BLaER1 treated with 17β-estradiol and CSF1 and Interleukin-3, amounts not matched to agents 10 nM and 100 nM (cell line): Measurements from ENCODE around the gene STX3.

Experiments
- H3K27ac ChIP-seq, 11 experiments: shearing (Covaris generic); formaldehyde crosslinking; 2 replicates each; pipeline ENCODE4 v1.8.1; 2022
- H3K27me3 ChIP-seq, 11 experiments: shearing (Covaris generic); formaldehyde crosslinking; 2 replicates each; pipeline ENCODE4 v1.8.1; 2022
- H3K36me3 ChIP-seq, 11 experiments: shearing (Covaris generic); formaldehyde crosslinking; 2 replicates each; pipeline ENCODE4 v1.8.1; 2022
- H3K4me1 ChIP-seq, 10 experiments: shearing (Covaris generic); formaldehyde crosslinking; 2 replicates each; pipeline ENCODE4 v1.8.1; 2022
- H3K4me2 ChIP-seq, 11 experiments: shearing (Covaris generic); formaldehyde crosslinking; 2 replicates each; pipeline ENCODE4 v1.8.1; 2022
- H3K4me3 ChIP-seq, 10 experiments: shearing (Covaris generic); formaldehyde crosslinking; 2 replicates each; pipeline ENCODE4 v1.8.1; 2022
- H3K9ac ChIP-seq, 11 experiments: shearing (Covaris generic); formaldehyde crosslinking; 2 replicates each; pipeline ENCODE4 v1.8.1; 2022
- H3K9me3 ChIP-seq, 11 experiments: shearing (Covaris generic); formaldehyde crosslinking; replicated peaks in 1 of 11; 2 replicates each; pipeline ENCODE4 v1.8.1; 2022
- H4K20me1 ChIP-seq, 11 experiments: shearing (Covaris generic); formaldehyde crosslinking; 2 replicates each; pipeline ENCODE4 v1.8.1; 2022
- Cebpa-rat ChIP-seq, 11 experiments: shearing (Covaris generic); IDR thresholded peaks; 2 replicates each; pipeline ENCODE4 v1.8.1; 2022

Gene STX3

DNA sequence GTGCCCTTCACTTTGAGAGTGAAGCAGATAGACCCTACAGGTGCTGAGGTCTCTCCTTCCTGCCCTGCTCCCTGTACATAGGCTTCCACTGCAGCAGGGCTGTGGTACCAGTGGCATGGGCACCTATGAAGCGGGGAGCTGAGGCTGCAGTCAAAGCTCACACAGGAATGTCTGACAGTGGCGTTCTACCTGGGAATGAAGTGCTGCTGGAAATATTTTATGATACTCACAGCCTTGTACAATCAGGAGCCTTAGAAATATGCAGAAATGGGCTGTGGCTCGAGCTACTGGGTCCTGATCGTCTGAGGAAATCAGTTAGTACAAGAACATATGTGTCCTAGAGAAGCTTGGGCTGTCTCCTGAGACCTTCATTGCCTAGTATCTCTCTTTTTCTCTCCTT lies 30.6 kb downstream of the STX3 start:
- H3K4me1 ChIP-seq, result peaks cover 30 to 50% (median 43%) of the 10 kb centered on the region in 10 experiments
- peak overlapping the region in 5 of 11 experiments; percentile 12 to 46 (median 31); a peak in 3 of 22 replicates for H3K9ac ChIP-seq
- TF ChIP-seq Cebpa-rat (IDR thresholded peaks at IDR 0.05), result no peak
- no peak overlapping the region for H3K4me3 ChIP-seq
- peaks cover 12 to 33% (median 30%) of the 10 kb centered on the region in 11 experiments for H3K9me3 ChIP-seq
- H4K20me1 ChIP-seq, result peaks cover 0 to 17% (median 0%) of the 10 kb centered on the region in 11 experiments; a peak in 6 of 22 replicates
- no peaks in the 10 kb centered on the region for H3K27me3 ChIP-seq
- peak overlapping the region; percentile 57 to 88 (median 75) for H3K4me2 ChIP-seq
- peak overlapping the region in 5 of 11 experiments; percentile 20 to 55 (median 42); a peak in 8 of 22 replicates for H3K27ac ChIP-seq
- H3K36me3 ChIP-seq, result peaks cover 45 to 73% (median 65%) of the 10 kb centered on the region in 11 experiments

DNA sequence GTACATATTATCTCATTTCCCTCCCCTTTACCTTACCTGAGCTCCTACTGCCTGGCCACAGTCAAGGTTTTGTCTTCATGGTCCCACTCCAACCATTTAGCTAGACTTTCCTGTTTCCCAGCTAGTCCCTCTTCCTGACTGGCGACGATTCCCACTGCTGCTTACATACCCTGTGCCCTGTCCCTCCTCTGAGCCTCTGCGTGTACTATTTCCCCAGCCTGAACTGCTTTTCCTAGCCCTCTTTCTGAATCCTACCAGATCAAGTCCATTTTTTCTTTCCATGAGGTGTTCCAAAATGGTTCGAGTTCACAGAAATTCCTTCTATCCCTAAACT lies 32.0 kb downstream of the STX3 start:
- Histone ChIP-seq H3K4me2 (peak overlapping the region; percentile 57 to 88 (median 75); a peak in 21 of 22 replicates), H4K20me1 (peaks cover 0 to 17% (median 0%) of the 10 kb centered on the region in 11 experiments; a peak in 6 of 22 replicates), H3K27me3 (no peaks in the 10 kb centered on the region), H3K9ac (no peak overlapping the region), H3K9me3 (peaks cover 12 to 26% (median 23%) of the 10 kb centered on the region in 11 experiments), H3K36me3 (peaks cover 51 to 79% (median 72%) of the 10 kb centered on the region in 11 experiments), H3K27ac (peak overlapping the region in 6 of 11 experiments; percentile 4 to 46 (median 37); a peak in 4 of 22 replicates), H3K4me3 (no peak overlapping the region), H3K4me1 (peaks cover 30 to 50% (median 43%) of the 10 kb centered on the region in 10 experiments)
- TF ChIP-seq Cebpa-rat (IDR thresholded peaks at IDR 0.05), result no peak

DNA sequence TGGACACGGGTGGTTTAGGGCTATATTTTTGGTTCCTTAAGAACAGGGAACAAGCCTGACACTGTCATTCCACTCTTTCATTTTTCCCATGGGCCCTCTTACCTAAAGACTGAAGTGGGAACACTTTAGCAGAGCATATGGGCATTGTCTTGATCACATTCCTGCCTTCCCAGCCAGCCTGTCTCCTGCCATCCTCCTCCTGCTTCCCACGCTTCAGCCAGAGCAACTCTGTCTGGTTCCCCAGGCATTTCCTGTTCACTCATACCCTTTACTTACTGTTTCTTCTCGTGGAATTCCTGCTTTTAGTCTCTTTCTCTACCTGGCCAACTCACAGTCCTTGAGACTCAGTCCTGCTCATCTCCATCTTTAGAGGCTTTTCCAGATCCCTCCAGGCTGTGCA lies 32.6 kb downstream of the STX3 start:
- Histone ChIP-seq H3K4me3 (no peak overlapping the region), H3K4me1 (peaks cover 30 to 50% (median 43%) of the 10 kb centered on the region in 10 experiments), H4K20me1 (peaks cover 0 to 17% (median 0%) of the 10 kb centered on the region in 11 experiments; a peak in 6 of 22 replicates), H3K36me3 (peaks cover 54 to 80% (median 75%) of the 10 kb centered on the region in 11 experiments), H3K9me3 (peaks cover 12 to 21% (median 18%) of the 10 kb centered on the region in 11 experiments), H3K9ac (no peak overlapping the region), H3K27me3 (no peaks in the 10 kb centered on the region), H3K4me2 (peak overlapping the region in 4 of 11 experiments; percentile 7 to 75 (median 61); a peak in 6 of 22 replicates), H3K27ac (no peak overlapping the region)
- no peak for TF ChIP-seq Cebpa-rat (IDR thresholded peaks at IDR 0.05)

DNA sequence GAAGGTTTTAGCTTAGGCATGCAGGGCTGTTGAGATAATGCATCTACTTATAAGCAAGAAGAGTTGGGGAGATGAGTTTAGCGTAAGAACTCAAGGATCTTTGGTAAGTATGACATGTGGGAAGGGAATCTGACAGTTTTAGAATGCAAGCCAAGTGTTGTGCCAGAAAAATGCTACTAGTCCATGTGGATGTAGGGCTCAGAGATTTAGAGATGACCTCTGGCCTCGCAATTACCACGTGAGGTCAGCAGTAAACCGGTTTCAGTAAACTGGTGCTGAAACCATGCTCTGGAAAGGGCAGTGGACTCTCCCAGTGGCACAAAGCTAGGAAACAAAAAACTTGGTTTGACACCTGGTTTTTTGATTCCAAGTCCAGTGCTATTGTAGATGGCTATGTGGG lies 36.5 kb downstream of the STX3 start:
- Histone ChIP-seq H3K36me3 (peaks cover 82 to 99% (median 95%) of the 10 kb centered on the region in 11 experiments), H3K27me3 (no peaks in the 10 kb centered on the region)
- TF ChIP-seq Cebpa-rat (IDR thresholded peaks at IDR 0.05), result no peak

DNA sequence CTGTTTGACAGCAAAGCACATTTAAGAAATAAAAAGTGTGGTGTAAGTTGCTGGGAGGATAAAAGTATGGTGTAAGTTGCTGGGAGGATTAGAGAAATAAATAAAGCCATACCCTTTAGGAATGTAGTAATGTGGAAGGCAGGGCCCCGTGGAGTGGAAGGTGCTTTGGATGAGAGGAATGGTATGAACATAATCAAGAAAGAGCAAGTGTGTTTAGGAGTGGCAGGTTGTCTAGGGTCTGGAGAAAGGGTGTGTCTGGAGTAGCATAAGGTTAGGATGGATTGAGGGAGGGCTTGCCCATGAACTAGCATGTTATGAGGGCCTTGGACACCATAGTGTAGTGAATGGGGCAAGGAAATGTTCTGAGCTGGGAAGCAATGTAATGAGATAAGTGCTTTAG lies 37.3 kb downstream of the STX3 start:
- H3K9ac ChIP-seq, result no peak overlapping the region
- H3K36me3 ChIP-seq, result peaks cover 90 to 100% (median 100%) of the 10 kb centered on the region in 11 experiments
- H3K4me2 ChIP-seq, result no peak overlapping the region
- H4K20me1 ChIP-seq, result peaks cover 0 to 6% (median 0%) of the 10 kb centered on the region in 11 experiments; a peak in 3 of 22 replicates
- TF ChIP-seq Cebpa-rat (IDR thresholded peaks at IDR 0.05), result no peak
- H3K27ac ChIP-seq, result no peak overlapping the region
- H3K4me3 ChIP-seq, result no peak overlapping the region
- no peaks in the 10 kb centered on the region for H3K27me3 ChIP-seq
- peaks cover 0 to 7% (median 5%) of the 10 kb centered on the region in 10 experiments; a peak in 14 of 20 replicates for H3K4me1 ChIP-seq
- H3K9me3 ChIP-seq, result no peaks in the 10 kb centered on the region

More for the DNA sequence above, 36.5 kb downstream of the STX3 start:
- no peak overlapping the region for H3K4me2 ChIP-seq
- H3K4me3 ChIP-seq, result no peak overlapping the region
- no peak overlapping the region for H3K27ac ChIP-seq
- H3K9ac ChIP-seq, result no peak overlapping the region
- no peaks in the 10 kb centered on the region for H3K9me3 ChIP-seq
- peaks cover 0 to 8% (median 0%) of the 10 kb centered on the region in 11 experiments; a peak in 3 of 22 replicates for H4K20me1 ChIP-seq
- peaks cover 7 to 16% (median 14%) of the 10 kb centered on the region in 10 experiments for H3K4me1 ChIP-seq

DNA sequence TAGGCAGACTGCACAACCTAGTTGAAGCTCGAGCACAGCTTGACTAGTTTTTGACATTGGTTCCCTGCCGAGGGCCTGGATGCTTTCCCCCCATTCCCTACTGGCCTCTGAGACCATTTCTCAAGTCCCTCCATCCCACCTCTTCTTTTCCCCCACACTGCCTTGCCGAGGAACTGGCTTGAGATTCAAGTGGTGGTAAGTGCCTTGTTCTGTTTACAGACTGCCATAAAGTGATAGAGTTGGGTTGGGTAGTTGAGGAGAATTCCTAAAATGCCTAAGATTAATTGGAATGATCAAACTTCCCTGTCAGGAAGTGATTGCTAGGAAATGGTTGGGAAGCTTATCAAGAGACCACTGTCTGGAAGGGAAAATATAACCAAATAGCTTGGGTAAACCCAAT lies 39.2 kb downstream of the STX3 start:
- no peak overlapping the region for H3K27ac ChIP-seq
- peaks cover 72 to 100% (median 94%) of the 10 kb centered on the region in 11 experiments for H3K36me3 ChIP-seq
- H3K4me1 ChIP-seq, result no peaks in the 10 kb centered on the region
- peaks cover 0 to 6% (median 0%) of the 10 kb centered on the region in 11 experiments; a peak in 1 of 22 replicates for H4K20me1 ChIP-seq
- no peaks in the 10 kb centered on the region for H3K27me3 ChIP-seq
- no peak overlapping the region for H3K4me3 ChIP-seq
- no peak overlapping the region for H3K4me2 ChIP-seq
- no peak for TF ChIP-seq Cebpa-rat (IDR thresholded peaks at IDR 0.05)
- H3K9ac ChIP-seq, result no peak overlapping the region
- H3K9me3 ChIP-seq, result no peaks in the 10 kb centered on the region

DNA sequence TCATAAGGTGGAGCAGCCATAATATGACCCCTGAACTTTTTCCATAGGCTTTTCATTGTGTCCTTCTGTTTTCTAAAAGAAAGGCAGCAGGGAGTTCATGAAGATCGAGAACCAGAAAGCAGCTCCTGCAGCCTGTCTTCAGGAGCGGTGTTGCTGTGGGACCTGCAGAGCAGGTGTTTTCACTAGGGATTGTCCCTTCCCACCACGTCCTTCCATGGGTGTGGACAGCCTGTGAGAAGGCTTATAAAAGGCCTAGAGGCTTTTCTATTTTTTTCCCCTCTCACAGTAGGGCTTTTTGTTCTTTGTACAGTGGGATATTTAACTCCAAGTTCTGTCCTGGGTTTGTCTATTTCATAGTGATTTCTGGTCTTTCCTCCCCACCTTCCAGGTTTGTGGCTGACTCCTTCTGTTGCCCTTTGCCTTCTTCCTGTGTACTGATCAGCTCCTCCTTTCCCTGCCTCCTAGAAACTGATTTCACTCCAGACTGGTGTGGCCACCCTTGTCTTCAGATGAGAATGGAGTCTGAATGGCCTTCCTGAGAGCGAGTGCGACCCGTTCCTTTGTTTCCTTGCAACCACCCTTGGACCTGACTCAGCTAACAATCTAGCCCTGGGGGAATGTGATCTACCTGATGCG lies 45.3 kb downstream of the STX3 start:
- Histone ChIP-seq H3K27me3 (no peaks in the 10 kb centered on the region), H3K9me3 (no peaks in the 10 kb centered on the region), H3K9ac (peak overlapping the region in 2 of 11 experiments; percentile 11 to 35; a peak in 3 of 22 replicates), H3K27ac (no peak overlapping the region), H4K20me1 (peaks cover 0 to 8% (median 0%) of the 10 kb centered on the region in 11 experiments; a peak in 3 of 22 replicates), H3K4me3 (no peak overlapping the region), H3K4me1 (peaks cover 0 to 6% (median 2%) of the 10 kb centered on the region in 10 experiments; a peak in 5 of 20 replicates), H3K4me2 (no peak overlapping the region), H3K36me3 (peaks cover 44 to 96% (median 83%) of the 10 kb centered on the region in 11 experiments)
- TF ChIP-seq Cebpa-rat (IDR thresholded peaks at IDR 0.05), result no peak

DNA sequence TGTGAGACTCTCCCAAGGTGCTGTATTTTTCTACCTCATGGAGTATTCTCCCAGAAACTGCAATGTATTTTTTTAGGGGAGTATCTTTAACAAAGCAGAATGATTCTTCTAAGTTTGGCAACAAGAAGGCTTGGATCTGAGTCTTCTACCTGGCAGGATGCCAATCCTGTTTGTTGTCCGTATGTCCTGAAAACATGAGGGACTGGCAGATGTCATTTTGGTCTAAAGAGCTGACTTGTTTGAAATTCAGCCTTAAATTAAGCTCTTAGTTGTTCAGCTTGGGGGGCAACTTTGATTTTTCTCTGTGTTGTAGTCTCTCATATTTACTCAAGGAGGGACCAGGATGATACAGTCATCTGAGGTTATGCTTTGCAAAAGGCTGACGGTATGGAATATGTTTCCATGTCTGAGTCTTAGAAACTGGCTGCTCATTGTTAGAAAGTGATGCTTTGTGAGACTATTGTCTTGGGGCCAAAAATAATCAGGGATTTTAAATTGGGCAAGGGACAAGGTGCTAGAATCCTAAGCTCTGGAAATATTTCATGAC lies 46.1 kb downstream of the STX3 start:
- Histone ChIP-seq H3K9ac (peak overlapping the region in 2 of 11 experiments; percentile 11 to 35; a peak in 2 of 22 replicates), H4K20me1 (peaks cover 0 to 8% (median 0%) of the 10 kb centered on the region in 11 experiments; a peak in 3 of 22 replicates), H3K27ac (no peak overlapping the region), H3K36me3 (peaks cover 44 to 96% (median 83%) of the 10 kb centered on the region in 11 experiments), H3K4me1 (peaks cover 0 to 6% (median 2%) of the 10 kb centered on the region in 10 experiments; a peak in 5 of 20 replicates), H3K4me2 (no peak overlapping the region), H3K9me3 (no peaks in the 10 kb centered on the region), H3K27me3 (no peaks in the 10 kb centered on the region), H3K4me3 (no peak overlapping the region)
- no peak for TF ChIP-seq Cebpa-rat (IDR thresholded peaks at IDR 0.05)
